Measurements from ENCODE around the gene YWHAQ. TPM values are rescaled to one million over a fixed set of nuclear protein-coding genes. Genes with fewer than 3 reads are reported as not detected.

YWHAQ gene
- total and polyA plus RNA-seq, 2 of the 4 experiments (the other 2 are of a cell fraction), result 196 to 255 TPM

DNA sequence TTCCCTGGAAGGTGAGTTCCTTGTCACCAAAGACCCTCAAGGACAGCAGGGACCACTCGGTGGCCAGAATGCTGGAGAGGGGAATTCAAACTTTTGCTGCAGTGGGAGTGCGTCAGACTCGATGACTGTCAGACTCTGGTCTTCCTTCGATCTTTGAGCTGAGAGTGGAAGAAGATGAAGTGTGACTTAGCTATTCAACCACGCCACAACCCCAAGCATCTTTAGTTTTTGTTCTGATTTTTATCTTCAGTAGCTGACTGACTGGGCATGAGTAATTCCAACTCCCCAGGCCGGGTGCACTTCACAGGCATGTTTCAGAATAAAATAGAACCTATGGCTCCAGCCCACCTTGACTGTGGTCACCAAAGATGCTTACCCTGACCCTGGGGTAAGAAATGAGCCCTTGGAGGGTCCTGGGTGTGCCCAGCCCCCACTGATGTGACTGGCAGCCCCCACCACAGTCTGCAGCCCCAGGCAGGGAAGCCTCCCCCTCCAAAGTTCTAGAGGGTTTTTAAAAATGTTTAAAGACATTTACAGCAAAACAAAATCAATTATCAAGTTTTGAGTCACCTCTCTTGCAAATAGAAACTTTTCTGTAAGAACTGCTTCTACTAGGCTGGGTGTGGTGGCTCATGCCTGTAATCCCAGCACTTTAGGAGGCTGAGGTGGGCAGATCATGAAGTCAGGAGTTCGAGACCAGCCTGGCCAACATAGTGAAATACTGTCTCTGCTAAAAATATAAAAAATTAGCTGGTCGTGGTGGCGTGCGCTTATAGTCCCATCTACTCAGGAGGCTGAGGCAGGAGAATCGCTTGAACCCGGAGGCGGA is 24.9 kb upstream of the YWHAQ start:
- Histone ChIP-seq H4K20me1 (ENCODE audit: insufficient read depth, low read length) (no peaks in the 10 kb centered on the region), H2BK5ac (ENCODE audit: low read depth, low read length, poor library complexity, severe bottlenecking) (peak overlapping the region; percentile 85), H4K8ac (ENCODE audit: low read depth in 2 of 2, low read length in 2 of 2) (peak overlapping the region in 1 of 2 experiments; percentile 82; a peak in 2 of 4 replicates), H2AK9ac (replicated peaks; ENCODE audit: low read depth, low read length, poor library complexity) (peak overlapping the region; percentile 80), H3K36me3 (ENCODE audit: control insufficient read depth, insufficient read depth, low read length) (no peaks in the 10 kb centered on the region), H3K4me3 (ENCODE audit: insufficient read depth, low read depth, low read length) (no peak overlapping the region), H3K27ac (ENCODE audit: insufficient read depth, low read length) (peak overlapping the region; percentile 67), H2BK120ac (ENCODE audit: low read depth, low read length) (peak overlapping the region; percentile 97), H3K23ac (ENCODE audit: low read depth, low read length) (peak overlapping the region; percentile 87; the same call in 1 of the 2 replicates), H3K27me3 (ENCODE audit: control insufficient read depth, insufficient read depth, low read length) (no peaks in the 10 kb centered on the region), H4K91ac (ENCODE audit: insufficient read depth, low read depth, low read length) (peak overlapping the region; percentile 86; the same call in 1 of the 2 replicates), H3K9me3 (ENCODE audit: control insufficient read depth, insufficient read depth, low read length) (no peaks in the 10 kb centered on the region), H2BK20ac (ENCODE audit: low read depth, low read length) (peak overlapping the region; percentile 95), H4K5ac (ENCODE audit: low read depth, low read length) (peak overlapping the region; percentile 68), H3K4me2 (ENCODE audit: low read depth, low read length) (peak overlapping the region; percentile 67), H2BK15ac (ENCODE audit: low read depth, low read length) (peak overlapping the region; percentile 71; the same call in 2 of the 3 replicates), H3K9me1 (ENCODE audit: insufficient read depth, low read length) (peaks cover 13% of the 10 kb centered on the region), H3K4ac (ENCODE audit: low read depth, low read length) (peak overlapping the region; percentile 89), H2AFZ (replicated peaks; ENCODE audit: low read length, poor library complexity) (peak overlapping the region; percentile 71), H3K4me1 (ENCODE audit: control insufficient read depth, insufficient read depth, low read length) (peaks cover 20% of the 10 kb centered on the region), H3K79me1 (ENCODE audit: low read depth in 1 of 2, low read length in 2 of 2) (peaks cover 0 to 7% of the 10 kb centered on the region in 2 experiments; a peak in 2 of 4 replicates), H3K14ac (replicated peaks; ENCODE audit: low read depth, low read length) (peak overlapping the region; percentile 96), H2AK5ac (ENCODE audit: low read depth, low read length) (peak overlapping the region; percentile 36), H3K56ac (ENCODE audit: extremely low read depth, insufficient read depth, low read length) (peak overlapping the region; percentile 76; the same call in 1 of the 2 replicates), H3K9ac (ENCODE audit: low read depth, low read length) (no peak overlapping the region), H3K18ac (ENCODE audit: low read depth, low read length) (peak overlapping the region; percentile 88)
- intact Hi-C loops (cut with micrococcal nuclease) (loop anchor here (1.0 to 2.0 kb wide), 2 partner anchors 16 to 25 kb away; partner anchors contain the start of gene YWHAQ), in situ Hi-C loops (cut with MboI; ENCODE audit: low sequenced_read_pairs) (no loop called here), dilution Hi-C loops (cut with HindIII; ENCODE audit: low sequenced_read_pairs, unreplicated experiment) (no loop called here)
- POLR2A ChIA-PET (ENCODE audit: unreplicated experiment), result interaction anchor here (0.6 kb wide), 1 partner anchor 114 kb away, joined by 14 read pairs; no protein-coding TSS in a partner anchor
- TF ChIP-seq FOS (IDR thresholded peaks at IDR 0.05; ENCODE audit: low read depth, low read length), result peak; percentile 67
- TF ChIP-seq NFE2L2 (IDR thresholded peaks at IDR 0.05; ENCODE audit: low read depth, low read length), result peak; percentile 86
- TF ChIP-seq RAD21 (IDR thresholded peaks at IDR 0.05; ENCODE audit: low read length), result peak; percentile 13; the same call in 1 of the 2 replicates
- no peak for TF ChIP-seq MXI1 (IDR thresholded peaks at IDR 0.05; ENCODE audit: borderline replicate concordance, low read depth, low read length)
- TF ChIP-seq POLR2A (IDR thresholded peaks at IDR 0.05; ENCODE audit: low read depth, low read length), result no peak
- peak; percentile 53; the same call in 1 of the 2 replicates for TF ChIP-seq MAFK (IDR thresholded peaks at IDR 0.05; ENCODE audit: low read depth, low read length)
- 0 out of 2 replicates have a peak, but pooled peaks have one; percentile 65 for TF ChIP-seq CHD1 (IDR thresholded peaks at IDR 0.05; ENCODE audit: low read depth, low read length)
- no peak for TF ChIP-seq CEBPB (IDR thresholded peaks at IDR 0.05; ENCODE audit: low read depth, low read length)
- DNase-seq, result peak; percentile 94
- ATAC-seq (ENCODE audit: low read depth), result peak; percentile 68
- CTCF ChIA-PET, result interaction anchor here (0.6 to 1.0 kb wide), 2 partner anchors 23 to 140 kb away, joined by 3 to 4 read pairs; no protein-coding TSS in a partner anchor
- BruUV-seq (replicated peaks), result no TSS peak
- 80% methylated on average over 2 of the region's 13 CpGs; no CpG with 5 or more reads in 1 of the 2 experiments for WGBS, 2 experiments (ENCODE audit: extremely low coverage in 2 of 2, insufficient read length in 1 of 2)
